HG02623 (cell line): ENCODE measurements around the gene ZBTB39.
A peak's percentile ranks its signal among the peaks of the same experiment; 100 is the strongest.
"Not testable (repeated sequence)": the region's sequence is repeated elsewhere in the genome, so short reads cannot be mapped to it uniquely, and the experiment has no call there.

ENCODE experiments used
- ATAC-seq: cut with Tn5 transposase; IDR thresholded peaks from one replicate; pipeline ENCODE4 v1.9.1; 2021; ENCODE audit warnings: moderate library complexity; ENCODE audit not compliant: unreplicated experiment

Gene ZBTB39

GRCh38 chr12:57005980-57006808, at the start of gene ZBTB39:
Gene ZBTB39, minus strand, starts transcription at chr12:57006546. Its CDS starts 1,629 bp downstream, at chr12:57004917.
- ATAC-seq = peak; percentile 56

- no peak for ATAC-seq
Measured at GRCh38 chr12:57055824-57056223, 49.5 kb upstream of the ZBTB39 start.

- ATAC-seq = not testable (repeated sequence)
Measured at GRCh38 chr12:57053901-57054300, 47.6 kb upstream of the ZBTB39 start.

GRCh38 chr12:57053146-57053545, 46.8 kb upstream of the ZBTB39 start:
- ATAC-seq = not testable (repeated sequence)

- ATAC-seq = no peak
Measured at GRCh38 chr12:57051011-57051410, 44.7 kb upstream of the ZBTB39 start.

GRCh38 chr12:57049890-57050289, 43.5 kb upstream of the ZBTB39 start, which contains the start of gene MYO1A:
Gene MYO1A, minus strand, starts transcription at chr12:57050129. Its CDS starts 1,806 bp downstream, at chr12:57048323.
- no peak for ATAC-seq

- ATAC-seq = no peak
Measured at GRCh38 chr12:57049119-57049446, 42.7 kb upstream of the ZBTB39 start.

GRCh38 chr12:57048423-57049118, 42.2 kb upstream of the ZBTB39 start:
- no peak for ATAC-seq

GRCh38 chr12:57047981-57048380, 41.6 kb upstream of the ZBTB39 start:
- no peak for ATAC-seq

- ATAC-seq = no peak
Measured at GRCh38 chr12:57046947-57047890, 40.9 kb upstream of the ZBTB39 start.

- no peak for ATAC-seq
Measured at GRCh38 chr12:57046086-57046791, 39.9 kb upstream of the ZBTB39 start.

- no peak for ATAC-seq
Measured at GRCh38 chr12:57044889-57045288, 38.5 kb upstream of the ZBTB39 start.

- ATAC-seq = no peak
Measured at GRCh38 chr12:57044468-57044867, 38.1 kb upstream of the ZBTB39 start.

- ATAC-seq = no peak
Measured at GRCh38 chr12:57042695-57043094, 36.3 kb upstream of the ZBTB39 start.

GRCh38 chr12:57040750-57041149, 34.4 kb upstream of the ZBTB39 start:
- no peak for ATAC-seq

GRCh38 chr12:57040211-57040610, 33.9 kb upstream of the ZBTB39 start:
- ATAC-seq = no peak

GRCh38 chr12:57039016-57039798, 32.9 kb upstream of the ZBTB39 start:
- ATAC-seq = no peak

- ATAC-seq = no peak
Measured at GRCh38 chr12:57037264-57037663, 30.9 kb upstream of the ZBTB39 start.

- no peak for ATAC-seq
Measured at GRCh38 chr12:57033431-57033830, 27.1 kb upstream of the ZBTB39 start.

- ATAC-seq = no peak
Measured at GRCh38 chr12:57031789-57032188, 25.4 kb upstream of the ZBTB39 start.
